NCI-H2227 treated with DMSO at 0.1 percent for 48 hours (cell line): Measurements from ENCODE around the gene CACHD1.

ENCODE experiments used
- DNase-seq: peaks from one replicate; lab custom pipeline; 2025; lab: John Stamatoyannopoulos, UW

CACHD1 gene

GRCh38 chr1:64550510-64550909 lies 80.6 kb downstream of the CACHD1 start:
- DNase-seq, result no peak

GRCh38 chr1:64550946-64551605 lies 81.1 kb downstream of the CACHD1 start:
- no peak for DNase-seq

- no peak for DNase-seq
Measured at GRCh38 chr1:64553285-64553684, 83.4 kb downstream of the CACHD1 start.

- no peak for DNase-seq
Measured at GRCh38 chr1:64555947-64556346, 86.0 kb downstream of the CACHD1 start.

GRCh38 chr1:64561993-64562392 lies 92.1 kb downstream of the CACHD1 start:
- DNase-seq, result no peak

GRCh38 chr1:64563958-64564565 lies 94.1 kb downstream of the CACHD1 start:
- no peak for DNase-seq

- no peak for DNase-seq
Measured at GRCh38 chr1:64564891-64565290, 95.0 kb downstream of the CACHD1 start.

- no peak for DNase-seq
Measured at GRCh38 chr1:64567426-64568170, 97.7 kb downstream of the CACHD1 start.

GRCh38 chr1:64568171-64568450 lies 98.2 kb downstream of the CACHD1 start:
- DNase-seq, result no peak

- DNase-seq, result no peak
Measured at GRCh38 chr1:64569411-64569810, 99.5 kb downstream of the CACHD1 start.

GRCh38 chr1:64570267-64570855 lies 100.4 kb downstream of the CACHD1 start:
- DNase-seq, result no peak

GRCh38 chr1:64572222-64572900 lies 102.4 kb downstream of the CACHD1 start:
- peak; percentile 35 for DNase-seq

GRCh38 chr1:64574301-64574700 lies 104.4 kb downstream of the CACHD1 start:
- DNase-seq, result no peak

GRCh38 chr1:64575881-64576676 lies 106.2 kb downstream of the CACHD1 start:
- DNase-seq, result no peak

GRCh38 chr1:64578270-64578973 lies 108.5 kb downstream of the CACHD1 start:
- DNase-seq, result no peak

- DNase-seq, result no peak
Measured at GRCh38 chr1:64579767-64580166, 109.8 kb downstream of the CACHD1 start.

- DNase-seq, result no peak
Measured at GRCh38 chr1:64581135-64581842, 111.4 kb downstream of the CACHD1 start.

- no peak for DNase-seq
Measured at GRCh38 chr1:64581843-64582185, 111.9 kb downstream of the CACHD1 start.

- DNase-seq, result no peak
Measured at GRCh38 chr1:64584479-64584878, 114.5 kb downstream of the CACHD1 start.

GRCh38 chr1:64588876-64589275 lies 118.9 kb downstream of the CACHD1 start:
- DNase-seq, result no peak

- no peak for DNase-seq
Measured at GRCh38 chr1:64590316-64590715, 120.4 kb downstream of the CACHD1 start.
